GM12878 (cell line): ENCODE data around the gene ENTREP1.

Source experiments
- BHLHE40 ChIP-seq, 2 experiments: fragments of 450-650 bp in 1 of 2; IDR thresholded peaks; 2 replicates each; pipeline ENCODE4 v1.6.1; 2011 to 2017; ENCODE audit warnings: low read depth in 2 of 2, borderline replicate concordance in 1 of 2, improper control_type of control experiment in 1 of 2, low read length in 1 of 2, mild to moderate bottlenecking in 1 of 2
- EZH2 ChIP-seq: IDR thresholded peaks from 2 replicates; pipeline ENCODE4 v1.6.1; 2012; ENCODE audit warnings: low read depth, mild to moderate bottlenecking, control low read depth, inconsistent platforms, low read length, borderline replicate concordance; ENCODE audit not compliant: control insufficient read depth
- NFYB ChIP-seq: IDR thresholded peaks from 2 replicates; pipeline ENCODE4 v1.6.1; 2011; ENCODE audit warnings: low read depth, mild to moderate bottlenecking, low read length, improper control_type of control experiment, moderate library complexity; ENCODE audit not compliant: insufficient read depth
- POLR2A ChIP-seq: IDR thresholded peaks from 2 replicates; pipeline ENCODE4 v1.6.1; 2011; ENCODE audit warnings: low read depth, mild to moderate bottlenecking, low read length
- POLR2AphosphoS5 ChIP-seq: IDR thresholded peaks from 2 replicates; pipeline ENCODE4 v1.6.1; 2011; ENCODE audit warnings: mild to moderate bottlenecking, low read length, inconsistent platforms
- SMAD1 ChIP-seq: fragments of 450-650 bp; IDR thresholded peaks from 2 replicates; pipeline ENCODE4 v1.6.1; 2018; ENCODE audit warnings: mild to moderate bottlenecking, low read depth; ENCODE audit not compliant: partially characterized antibody
- ZNF24 ChIP-seq: fragments of 450-650 bp; IDR thresholded peaks from 2 replicates; pipeline ENCODE4 v1.6.1; 2017; ENCODE audit warnings: antibody characterized with exemption, mild to moderate bottlenecking
- TF ChIP-seq, protein P1 (sequence below), 3 experiments: IDR thresholded peaks in 2 of 3; conservative IDR thresholded peaks in 1 of 3; 2 replicates each; pipeline ENCODE4 v1.5.1; 2011; ENCODE audit warnings: low read depth in 3 of 3, low read length in 3 of 3, mild to moderate bottlenecking in 3 of 3, control low read depth in 2 of 3, moderate library complexity in 2 of 3, inconsistent platforms in 1 of 3, mixed read lengths in 1 of 3; ENCODE audit not compliant: control insufficient read depth in 2 of 3, insufficient read depth in 1 of 3; ENCODE audit errors: extremely low read depth in 1 of 3
- TF ChIP-seq, protein P2 (sequence below): IDR thresholded peaks from 2 replicates; pipeline ENCODE4 v1.6.1; 2012; ENCODE audit warnings: mild to moderate bottlenecking, low read depth, low read length
- TF ChIP-seq, protein P3 (sequence below): fragments of 450-650 bp; IDR thresholded peaks from 2 replicates; pipeline ENCODE4 v1.6.1; 2017; ENCODE audit warnings: mild to moderate bottlenecking, moderate library complexity

DNA sequence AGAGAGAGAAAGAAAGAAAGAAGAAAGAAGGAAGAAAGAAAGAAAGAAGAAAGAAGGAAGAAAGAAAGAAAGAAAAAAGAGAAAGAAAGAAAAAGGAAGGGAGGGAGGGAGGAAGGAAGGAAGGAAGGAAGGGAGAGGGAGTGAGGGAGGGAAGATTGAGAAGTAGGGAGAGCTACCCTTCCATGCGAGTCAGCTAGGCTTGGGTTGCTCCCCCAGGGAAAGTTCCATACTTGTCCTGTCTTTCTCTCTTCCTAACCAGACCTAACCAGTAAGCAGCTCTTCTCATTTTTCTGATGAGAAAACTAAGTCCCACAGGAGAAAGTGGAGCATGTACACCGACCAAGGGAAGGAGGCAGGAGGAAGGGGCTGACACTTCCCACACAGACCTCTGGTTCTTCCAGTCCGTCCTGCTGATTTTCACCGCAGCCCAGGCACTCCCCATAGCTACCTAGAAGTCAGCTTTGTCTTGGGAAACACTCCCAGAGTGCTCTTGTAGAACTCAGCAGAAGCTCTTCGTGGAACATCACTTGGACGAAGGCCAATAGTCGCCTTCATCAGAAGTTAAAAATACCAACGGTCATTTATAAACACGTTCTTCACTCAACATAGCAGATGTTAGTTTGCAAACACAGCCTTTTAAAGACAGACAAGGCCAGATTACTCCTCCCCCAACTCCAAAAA lies 29.0 kb upstream of the ENTREP1 start:
- TF ChIP-seq SMAD1 (no peak), EZH2 (no peak), NFYB (no peak), POLR2A (no peak), ZNF24 (no peak), POLR2AphosphoS5 (no peak), BHLHE40 (IDR thresholded peaks at IDR 0.05; ENCODE audit: borderline replicate concordance in 1 of 2, low read depth in 2 of 2, low read length in 1 of 2) (no peak)
- TF ChIP-seq, protein P1, sequence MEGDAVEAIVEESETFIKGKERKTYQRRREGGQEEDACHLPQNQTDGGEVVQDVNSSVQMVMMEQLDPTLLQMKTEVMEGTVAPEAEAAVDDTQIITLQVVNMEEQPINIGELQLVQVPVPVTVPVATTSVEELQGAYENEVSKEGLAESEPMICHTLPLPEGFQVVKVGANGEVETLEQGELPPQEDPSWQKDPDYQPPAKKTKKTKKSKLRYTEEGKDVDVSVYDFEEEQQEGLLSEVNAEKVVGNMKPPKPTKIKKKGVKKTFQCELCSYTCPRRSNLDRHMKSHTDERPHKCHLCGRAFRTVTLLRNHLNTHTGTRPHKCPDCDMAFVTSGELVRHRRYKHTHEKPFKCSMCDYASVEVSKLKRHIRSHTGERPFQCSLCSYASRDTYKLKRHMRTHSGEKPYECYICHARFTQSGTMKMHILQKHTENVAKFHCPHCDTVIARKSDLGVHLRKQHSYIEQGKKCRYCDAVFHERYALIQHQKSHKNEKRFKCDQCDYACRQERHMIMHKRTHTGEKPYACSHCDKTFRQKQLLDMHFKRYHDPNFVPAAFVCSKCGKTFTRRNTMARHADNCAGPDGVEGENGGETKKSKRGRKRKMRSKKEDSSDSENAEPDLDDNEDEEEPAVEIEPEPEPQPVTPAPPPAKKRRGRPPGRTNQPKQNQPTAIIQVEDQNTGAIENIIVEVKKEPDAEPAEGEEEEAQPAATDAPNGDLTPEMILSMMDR (IDR thresholded peaks at IDR 0.05 in 2 of 3, conservative IDR thresholded peaks at IDR 0.05 in 1 of 3; ENCODE audit: control insufficient read depth in 2 of 3, extremely low read depth in 1 of 3, insufficient read depth in 1 of 3, low read depth in 3 of 3, low read length in 3 of 3) = no peak
- TF ChIP-seq, protein P2, sequence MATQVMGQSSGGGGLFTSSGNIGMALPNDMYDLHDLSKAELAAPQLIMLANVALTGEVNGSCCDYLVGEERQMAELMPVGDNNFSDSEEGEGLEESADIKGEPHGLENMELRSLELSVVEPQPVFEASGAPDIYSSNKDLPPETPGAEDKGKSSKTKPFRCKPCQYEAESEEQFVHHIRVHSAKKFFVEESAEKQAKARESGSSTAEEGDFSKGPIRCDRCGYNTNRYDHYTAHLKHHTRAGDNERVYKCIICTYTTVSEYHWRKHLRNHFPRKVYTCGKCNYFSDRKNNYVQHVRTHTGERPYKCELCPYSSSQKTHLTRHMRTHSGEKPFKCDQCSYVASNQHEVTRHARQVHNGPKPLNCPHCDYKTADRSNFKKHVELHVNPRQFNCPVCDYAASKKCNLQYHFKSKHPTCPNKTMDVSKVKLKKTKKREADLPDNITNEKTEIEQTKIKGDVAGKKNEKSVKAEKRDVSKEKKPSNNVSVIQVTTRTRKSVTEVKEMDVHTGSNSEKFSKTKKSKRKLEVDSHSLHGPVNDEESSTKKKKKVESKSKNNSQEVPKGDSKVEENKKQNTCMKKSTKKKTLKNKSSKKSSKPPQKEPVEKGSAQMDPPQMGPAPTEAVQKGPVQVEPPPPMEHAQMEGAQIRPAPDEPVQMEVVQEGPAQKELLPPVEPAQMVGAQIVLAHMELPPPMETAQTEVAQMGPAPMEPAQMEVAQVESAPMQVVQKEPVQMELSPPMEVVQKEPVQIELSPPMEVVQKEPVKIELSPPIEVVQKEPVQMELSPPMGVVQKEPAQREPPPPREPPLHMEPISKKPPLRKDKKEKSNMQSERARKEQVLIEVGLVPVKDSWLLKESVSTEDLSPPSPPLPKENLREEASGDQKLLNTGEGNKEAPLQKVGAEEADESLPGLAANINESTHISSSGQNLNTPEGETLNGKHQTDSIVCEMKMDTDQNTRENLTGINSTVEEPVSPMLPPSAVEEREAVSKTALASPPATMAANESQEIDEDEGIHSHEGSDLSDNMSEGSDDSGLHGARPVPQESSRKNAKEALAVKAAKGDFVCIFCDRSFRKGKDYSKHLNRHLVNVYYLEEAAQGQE = no peak
- TF ChIP-seq, protein P3, sequence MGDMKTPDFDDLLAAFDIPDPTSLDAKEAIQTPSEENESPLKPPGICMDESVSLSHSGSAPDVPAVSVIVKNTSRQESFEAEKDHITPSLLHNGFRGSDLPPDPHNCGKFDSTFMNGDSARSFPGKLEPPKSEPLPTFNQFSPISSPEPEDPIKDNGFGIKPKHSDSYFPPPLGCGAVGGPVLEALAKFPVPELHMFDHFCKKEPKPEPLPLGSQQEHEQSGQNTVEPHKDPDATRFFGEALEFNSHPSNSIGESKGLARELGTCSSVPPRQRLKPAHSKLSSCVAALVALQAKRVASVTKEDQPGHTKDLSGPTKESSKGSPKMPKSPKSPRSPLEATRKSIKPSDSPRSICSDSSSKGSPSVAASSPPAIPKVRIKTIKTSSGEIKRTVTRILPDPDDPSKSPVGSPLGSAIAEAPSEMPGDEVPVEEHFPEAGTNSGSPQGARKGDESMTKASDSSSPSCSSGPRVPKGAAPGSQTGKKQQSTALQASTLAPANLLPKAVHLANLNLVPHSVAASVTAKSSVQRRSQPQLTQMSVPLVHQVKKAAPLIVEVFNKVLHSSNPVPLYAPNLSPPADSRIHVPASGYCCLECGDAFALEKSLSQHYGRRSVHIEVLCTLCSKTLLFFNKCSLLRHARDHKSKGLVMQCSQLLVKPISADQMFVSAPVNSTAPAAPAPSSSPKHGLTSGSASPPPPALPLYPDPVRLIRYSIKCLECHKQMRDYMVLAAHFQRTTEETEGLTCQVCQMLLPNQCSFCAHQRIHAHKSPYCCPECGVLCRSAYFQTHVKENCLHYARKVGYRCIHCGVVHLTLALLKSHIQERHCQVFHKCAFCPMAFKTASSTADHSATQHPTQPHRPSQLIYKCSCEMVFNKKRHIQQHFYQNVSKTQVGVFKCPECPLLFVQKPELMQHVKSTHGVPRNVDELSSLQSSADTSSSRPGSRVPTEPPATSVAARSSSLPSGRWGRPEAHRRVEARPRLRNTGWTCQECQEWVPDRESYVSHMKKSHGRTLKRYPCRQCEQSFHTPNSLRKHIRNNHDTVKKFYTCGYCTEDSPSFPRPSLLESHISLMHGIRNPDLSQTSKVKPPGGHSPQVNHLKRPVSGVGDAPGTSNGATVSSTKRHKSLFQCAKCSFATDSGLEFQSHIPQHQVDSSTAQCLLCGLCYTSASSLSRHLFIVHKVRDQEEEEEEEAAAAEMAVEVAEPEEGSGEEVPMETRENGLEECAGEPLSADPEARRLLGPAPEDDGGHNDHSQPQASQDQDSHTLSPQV = no peak
